ENCODE results near the gene ENTREP3.
A peak's percentile ranks its signal among the peaks of the same experiment; 100 is the strongest.

The ENTREP3 gene

GRCh38 chr1:155278689-155279160 lies 23.4 kb upstream of the ENTREP3 start:
- DNase-seq, result no peak

GRCh38 chr1:155277902-155278688 lies 22.8 kb upstream of the ENTREP3 start:
- DNase-seq, result peak; percentile 80

- peak; percentile 98 for DNase-seq
These were observed 22.0 kb upstream of the ENTREP3 start, which contains the start of gene HCN3 for GRCh38 chr1:155277070-155277901. Gene HCN3 (plus strand): TSS chr1:155277463. CDS start chr1:155277591, 128 bp downstream.

GRCh38 chr1:155273343-155274245 lies 18.3 kb upstream of the ENTREP3 start, which contains the start of gene CLK2:
Gene CLK2 (minus strand): TSS chr1:155273504. CDS start chr1:155270977, 2,527 bp downstream.
- peak; percentile 99 for DNase-seq

GRCh38 chr1:155272466-155273342 lies 17.4 kb upstream of the ENTREP3 start:
- peak; percentile 88 for DNase-seq

GRCh38 chr1:155269381-155269780 lies 14.1 kb upstream of the ENTREP3 start:
- no peak for DNase-seq

GRCh38 chr1:155268630-155269029 lies 13.3 kb upstream of the ENTREP3 start:
- no peak for DNase-seq

GRCh38 chr1:155267373-155267772 lies 12.1 kb upstream of the ENTREP3 start:
- DNase-seq, result no peak

- no peak for DNase-seq
These were observed 11.3 kb upstream of the ENTREP3 start for GRCh38 chr1:155266553-155266952.

- no peak for DNase-seq
These were observed 7.8 kb upstream of the ENTREP3 start for GRCh38 chr1:155263067-155263466.

- DNase-seq, result peak; percentile 99
These were observed 6.8 kb upstream of the ENTREP3 start, which contains the start of gene SCAMP3 for GRCh38 chr1:155261852-155262673. Gene SCAMP3 (minus strand): TSS chr1:155262360. CDS start chr1:155262151, 209 bp downstream.

- peak; percentile 64 for DNase-seq
These were observed 6.2 kb upstream of the ENTREP3 start for GRCh38 chr1:155261493-155261851.

GRCh38 chr1:155260276-155260675 lies 5.0 kb upstream of the ENTREP3 start:
- no peak for DNase-seq

- DNase-seq, result no peak
These were observed 972 bp upstream of the ENTREP3 start for GRCh38 chr1:155256058-155256852.

GRCh38 chr1:155254714-155255242 lies 505 bp downstream of the ENTREP3 start:
- DNase-seq, result peak; percentile 48

GRCh38 chr1:155254228-155254713 lies 1.0 kb downstream of the ENTREP3 start:
- no peak for DNase-seq

GRCh38 chr1:155253797-155254196 lies 1.5 kb downstream of the ENTREP3 start:
- DNase-seq, result no peak

GRCh38 chr1:155253208-155253607 lies 2.1 kb downstream of the ENTREP3 start:
- DNase-seq, result no peak

GRCh38 chr1:155251566-155251965 lies 3.7 kb downstream of the ENTREP3 start:
- DNase-seq, result no peak
